Esophagus squamous epithelium (tissue), 4 donors: Measurements from ENCODE around the gene DCAF8.

ENCODE experiments used
- POLR2A ChIP-seq, 4 donors: fragments of 450-650 bp; IDR thresholded peaks; one replicate each; pipeline ENCODE4 v1.6.1; 2017; ENCODE audit warnings: antibody characterized with exemption in 4 of 4, mild to moderate bottlenecking in 4 of 4, moderate library complexity in 3 of 4
- TF ChIP-seq, protein P1 (sequence below), 6 experiments: fragments of 450-650 bp in 4 of 6; fragments of 200-600 bp in 2 of 6; sonication (generic) in 2 of 6; IDR thresholded peaks; one replicate each; pipeline ENCODE4 v1.5.1; 2016 to 2019; ENCODE audit warnings: antibody characterized with exemption in 6 of 6, mild to moderate bottlenecking in 4 of 6, moderate library complexity in 4 of 6

DNA sequence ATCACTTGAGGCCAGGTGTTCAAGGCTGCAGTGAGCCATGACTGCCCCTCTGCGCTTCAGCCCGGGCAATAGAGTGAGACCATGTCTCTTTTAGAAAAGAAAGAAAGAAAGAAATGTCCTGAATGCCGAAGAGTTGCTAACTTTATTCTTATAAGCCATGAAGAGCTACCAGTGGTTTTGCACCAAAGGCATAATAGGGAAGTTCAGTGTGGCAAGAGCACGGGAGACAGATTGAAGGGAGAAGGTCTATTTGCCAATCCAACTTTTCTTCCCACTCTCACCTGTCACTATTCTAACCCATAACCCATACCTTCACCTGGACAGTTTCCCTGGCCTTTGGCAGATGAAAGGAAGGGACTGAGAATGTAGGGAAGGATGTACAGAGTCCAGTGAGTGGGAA, 61.6 kb downstream of the DCAF8 start:
- no peak for TF ChIP-seq POLR2A (IDR thresholded peaks at IDR 0.05)
- TF ChIP-seq, protein P1, sequence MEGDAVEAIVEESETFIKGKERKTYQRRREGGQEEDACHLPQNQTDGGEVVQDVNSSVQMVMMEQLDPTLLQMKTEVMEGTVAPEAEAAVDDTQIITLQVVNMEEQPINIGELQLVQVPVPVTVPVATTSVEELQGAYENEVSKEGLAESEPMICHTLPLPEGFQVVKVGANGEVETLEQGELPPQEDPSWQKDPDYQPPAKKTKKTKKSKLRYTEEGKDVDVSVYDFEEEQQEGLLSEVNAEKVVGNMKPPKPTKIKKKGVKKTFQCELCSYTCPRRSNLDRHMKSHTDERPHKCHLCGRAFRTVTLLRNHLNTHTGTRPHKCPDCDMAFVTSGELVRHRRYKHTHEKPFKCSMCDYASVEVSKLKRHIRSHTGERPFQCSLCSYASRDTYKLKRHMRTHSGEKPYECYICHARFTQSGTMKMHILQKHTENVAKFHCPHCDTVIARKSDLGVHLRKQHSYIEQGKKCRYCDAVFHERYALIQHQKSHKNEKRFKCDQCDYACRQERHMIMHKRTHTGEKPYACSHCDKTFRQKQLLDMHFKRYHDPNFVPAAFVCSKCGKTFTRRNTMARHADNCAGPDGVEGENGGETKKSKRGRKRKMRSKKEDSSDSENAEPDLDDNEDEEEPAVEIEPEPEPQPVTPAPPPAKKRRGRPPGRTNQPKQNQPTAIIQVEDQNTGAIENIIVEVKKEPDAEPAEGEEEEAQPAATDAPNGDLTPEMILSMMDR (IDR thresholded peaks at IDR 0.05) = no peak
